Kidney epithelial cell (primary cell): ENCODE results near the gene GRPEL2. TPM values are rescaled to one million over a fixed set of nuclear protein-coding genes. Genes with fewer than 3 reads are reported as not detected.

Experiments used
- DNase-seq: peaks from one replicate; pipeline ENCODE4 v3.0.0-alpha.2; 2010; ENCODE audit warnings: low read depth
- H3K27me3 ChIP-seq: 2 replicates; pipeline ENCODE4 v1.6.0; 2011; ENCODE audit warnings: low read length; ENCODE audit not compliant: control insufficient read depth, insufficient read depth
- H3K36me3 ChIP-seq: 2 replicates; pipeline ENCODE4 v1.5.1; 2011; ENCODE audit warnings: low read length; ENCODE audit not compliant: control insufficient read depth, insufficient read depth
- H3K4me3 ChIP-seq: 2 replicates; pipeline ENCODE4 v1.5.1; 2011; ENCODE audit warnings: low read depth, mild to moderate bottlenecking, control low read depth, low read length
- total RNA-seq: library from RNA; depleted of rRNA; stranded (reverse); fragments of >200 nt; gene quantifications from 2 replicates; pipeline ENCODE4 v1.2.3, GENCODE V29; 2015
- TF ChIP-seq, protein P1 (sequence below): IDR thresholded peaks from 2 replicates; pipeline ENCODE4 v1.5.1; 2011; ENCODE audit warnings: mild to moderate bottlenecking, moderate library complexity, low read length, control low read depth, inconsistent platforms; ENCODE audit not compliant: insufficient read depth, poor library complexity, severe bottlenecking

The GRPEL2 gene
- total RNA-seq, 1 donor from 2014 or later: 30.7 TPM

DNA sequence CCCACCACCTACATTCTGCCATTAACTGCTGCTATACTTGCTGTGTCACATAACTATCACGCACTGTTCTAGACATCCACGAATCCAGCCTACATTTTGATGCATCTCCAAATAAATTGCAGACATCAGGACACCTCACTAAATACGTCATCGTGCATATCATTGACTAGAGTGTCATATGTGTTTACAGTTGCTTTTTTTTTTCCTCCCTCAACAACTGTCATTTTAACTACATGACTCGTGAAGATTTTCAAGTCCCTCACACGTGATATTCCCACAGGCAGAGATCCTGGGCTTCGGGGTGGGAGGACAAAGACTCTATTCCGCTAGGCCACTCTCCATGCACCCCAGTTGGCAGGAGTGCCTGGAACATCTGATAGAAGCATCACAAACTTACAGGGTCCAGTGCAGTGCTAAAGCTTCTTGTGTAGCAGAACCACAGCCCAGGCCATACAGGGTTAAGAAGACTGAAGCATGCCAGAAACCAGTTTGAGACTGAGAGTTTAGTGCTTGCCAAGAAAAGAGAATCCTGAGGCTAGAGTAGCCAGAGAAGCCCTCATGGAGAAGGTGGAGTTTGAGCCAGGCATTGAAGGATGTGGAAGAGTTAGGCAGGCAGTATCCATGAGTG is 13.7 kb downstream of the GRPEL2 start:
- Histone ChIP-seq H3K27me3 (no peaks in the 10 kb centered on the region), H3K36me3 (no peaks in the 10 kb centered on the region), H3K4me3 (no peak overlapping the region)
- DNase-seq: no peak
- TF ChIP-seq, protein P1, sequence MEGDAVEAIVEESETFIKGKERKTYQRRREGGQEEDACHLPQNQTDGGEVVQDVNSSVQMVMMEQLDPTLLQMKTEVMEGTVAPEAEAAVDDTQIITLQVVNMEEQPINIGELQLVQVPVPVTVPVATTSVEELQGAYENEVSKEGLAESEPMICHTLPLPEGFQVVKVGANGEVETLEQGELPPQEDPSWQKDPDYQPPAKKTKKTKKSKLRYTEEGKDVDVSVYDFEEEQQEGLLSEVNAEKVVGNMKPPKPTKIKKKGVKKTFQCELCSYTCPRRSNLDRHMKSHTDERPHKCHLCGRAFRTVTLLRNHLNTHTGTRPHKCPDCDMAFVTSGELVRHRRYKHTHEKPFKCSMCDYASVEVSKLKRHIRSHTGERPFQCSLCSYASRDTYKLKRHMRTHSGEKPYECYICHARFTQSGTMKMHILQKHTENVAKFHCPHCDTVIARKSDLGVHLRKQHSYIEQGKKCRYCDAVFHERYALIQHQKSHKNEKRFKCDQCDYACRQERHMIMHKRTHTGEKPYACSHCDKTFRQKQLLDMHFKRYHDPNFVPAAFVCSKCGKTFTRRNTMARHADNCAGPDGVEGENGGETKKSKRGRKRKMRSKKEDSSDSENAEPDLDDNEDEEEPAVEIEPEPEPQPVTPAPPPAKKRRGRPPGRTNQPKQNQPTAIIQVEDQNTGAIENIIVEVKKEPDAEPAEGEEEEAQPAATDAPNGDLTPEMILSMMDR: no peak

GRCh38 chr5:149360272-149360671 is 15.0 kb downstream of the GRPEL2 start:
- Histone ChIP-seq H3K36me3 (no peaks in the 10 kb centered on the region), H3K27me3 (no peaks in the 10 kb centered on the region), H3K4me3 (no peak overlapping the region)
- TF ChIP-seq, protein P1: no peak
- DNase-seq: no peak

- Histone ChIP-seq H3K36me3 (no peaks in the 10 kb centered on the region), H3K27me3 (no peaks in the 10 kb centered on the region), H3K4me3 (no peak overlapping the region)
- TF ChIP-seq, protein P1: no peak
- no peak for DNase-seq
These were observed 17.2 kb downstream of the GRPEL2 start for GRCh38 chr5:149362541-149362940.

GRCh38 chr5:149363358-149363757 is 18.1 kb downstream of the GRPEL2 start:
- TF ChIP-seq, protein P1: no peak
- DNase-seq: no peak
- H3K36me3 ChIP-seq: no peaks in the 10 kb centered on the region
- no peak overlapping the region for H3K4me3 ChIP-seq
- H3K27me3 ChIP-seq: no peaks in the 10 kb centered on the region

DNA sequence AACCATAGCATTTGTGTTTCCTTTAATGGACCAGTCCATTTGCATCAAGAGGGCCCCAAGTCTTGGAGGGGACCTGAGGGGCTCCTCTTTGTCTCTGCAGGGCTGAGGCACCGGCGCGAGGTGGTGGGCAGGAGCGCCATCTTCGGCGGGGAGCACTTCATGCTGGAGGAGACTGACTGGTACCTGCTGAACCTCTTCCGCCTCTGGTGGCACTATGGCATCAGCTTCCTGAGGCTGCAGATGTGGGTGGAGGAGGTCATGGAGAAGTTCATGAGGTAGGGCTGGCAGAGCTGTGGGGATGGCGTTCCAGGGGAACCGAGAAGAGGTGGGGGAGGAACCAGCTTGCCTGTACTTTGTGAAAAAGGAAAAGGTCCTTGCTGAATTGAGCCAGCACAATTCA is 18.6 kb downstream of the GRPEL2 start:
- TF ChIP-seq, protein P1: no peak
- Histone ChIP-seq H3K27me3 (no peaks in the 10 kb centered on the region), H3K4me3 (no peak overlapping the region), H3K36me3 (no peaks in the 10 kb centered on the region)
- no peak for DNase-seq

DNA sequence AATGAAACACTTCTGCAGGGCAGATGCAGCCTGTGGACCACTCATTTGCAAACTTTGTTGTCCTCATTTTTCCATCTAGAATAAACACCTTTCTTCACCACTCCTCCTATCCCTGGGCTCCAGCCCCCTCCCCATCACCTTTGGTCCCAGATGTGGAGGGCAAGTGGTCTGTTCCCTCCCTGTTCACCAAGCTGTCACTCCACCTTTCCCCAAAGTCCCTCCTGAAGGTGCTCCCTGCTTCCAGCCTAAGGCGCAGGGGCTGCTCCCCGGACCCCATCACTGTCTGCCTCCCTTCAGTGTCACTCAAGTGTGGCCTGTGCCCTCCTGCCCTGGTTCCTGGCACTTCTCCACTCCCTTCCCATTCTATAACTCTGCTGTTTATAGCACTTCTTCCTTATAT is 19.4 kb downstream of the GRPEL2 start:
- TF ChIP-seq, protein P1: no peak
- no peak overlapping the region for H3K4me3 ChIP-seq
- H3K27me3 ChIP-seq: no peaks in the 10 kb centered on the region
- H3K36me3 ChIP-seq: no peaks in the 10 kb centered on the region
- DNase-seq: no peak
